Fibroblast of skin of abdomen (primary cell): Measurements from ENCODE around the gene SPINT2.
A peak's percentile ranks its signal among the peaks of the same experiment; 100 is the strongest.

Experiments
- DNase-seq: peaks from one replicate; pipeline ENCODE4 v3.0.0-alpha.2; 2013

The SPINT2 gene

GRCh38 chr19:38298821-38299680, 34.7 kb downstream of the SPINT2 start:
- DNase-seq, result no peak

- no peak for DNase-seq
These were observed 39.4 kb downstream of the SPINT2 start, which contains the start of gene C19orf33 for GRCh38 chr19:38303517-38304351. Gene C19orf33, plus strand, starts transcription at chr19:38304251. Its CDS starts 11 bp downstream, at chr19:38304262.

GRCh38 chr19:38304352-38304865, 40.0 kb downstream of the SPINT2 start:
- no peak for DNase-seq

GRCh38 chr19:38304866-38305429, 40.6 kb downstream of the SPINT2 start:
- no peak for DNase-seq

- no peak for DNase-seq
These were observed 41.9 kb downstream of the SPINT2 start for GRCh38 chr19:38306236-38306635.

GRCh38 chr19:38307076-38307475, 42.7 kb downstream of the SPINT2 start:
- no peak for DNase-seq

- no peak for DNase-seq
These were observed 43.2 kb downstream of the SPINT2 start for GRCh38 chr19:38307597-38307996.

- DNase-seq, result no peak
These were observed 43.8 kb downstream of the SPINT2 start for GRCh38 chr19:38308006-38308766.

GRCh38 chr19:38308926-38309614, 44.7 kb downstream of the SPINT2 start:
- DNase-seq, result no peak

- DNase-seq, result no peak
These were observed 45.4 kb downstream of the SPINT2 start for GRCh38 chr19:38309615-38310278.

GRCh38 chr19:38310279-38310670, 45.9 kb downstream of the SPINT2 start:
- no peak for DNase-seq

GRCh38 chr19:38310986-38311385, 46.6 kb downstream of the SPINT2 start:
- no peak for DNase-seq

GRCh38 chr19:38315657-38316476, 51.5 kb downstream of the SPINT2 start, which contains the start of gene YIF1B:
Gene YIF1B, minus strand, starts transcription at chr19:38315947. Its CDS starts 30 bp downstream, at chr19:38315917.
- DNase-seq, result peak; percentile 98

- no peak for DNase-seq
These were observed 52.2 kb downstream of the SPINT2 start for GRCh38 chr19:38316477-38317067.

- DNase-seq, result no peak
These were observed 52.8 kb downstream of the SPINT2 start for GRCh38 chr19:38317104-38317612.

GRCh38 chr19:38318660-38319059, 54.3 kb downstream of the SPINT2 start:
- DNase-seq, result no peak

GRCh38 chr19:38319421-38320258, 55.3 kb downstream of the SPINT2 start, which contains the start of gene KCNK6:
Gene KCNK6, plus strand, starts transcription at chr19:38319845. Its CDS starts 106 bp downstream, at chr19:38319951.
- DNase-seq, result no peak

GRCh38 chr19:38320969-38321339, 56.6 kb downstream of the SPINT2 start:
- DNase-seq, result no peak
